Thymus (tissue), 11 donors: ENCODE data around the gene OR2T34. TPM values are rescaled to one million over a fixed set of nuclear protein-coding genes. Genes with fewer than 3 reads are reported as not detected.
"Not testable (repeated sequence)": the region's sequence is repeated elsewhere in the genome, so short reads cannot be mapped to it uniquely, and the experiment has no call there.

Experiments used
- DNase-seq, 9 donors: peaks; one replicate each; pipeline ENCODE4 v3.0.0-alpha.2; 2013; ENCODE audit warnings: low spot score in 9 of 9, low read depth in 6 of 9, missing footprints in 1 of 9
- H3K27ac ChIP-seq, 2 donors: one replicate each; pipeline ENCODE4 v1.5.1; 2013; ENCODE audit warnings: control low read depth in 1 of 2, low read depth in 1 of 2, low read length in 1 of 2, mild to moderate bottlenecking in 1 of 2, moderate library complexity in 1 of 2
- H3K27me3 ChIP-seq, 2 donors: one replicate each; pipeline ENCODE4 v1.5.1; 2013; ENCODE audit warnings: low read length in 1 of 2; ENCODE audit not compliant: control insufficient read depth in 2 of 2, insufficient read depth in 1 of 2
- H3K36me3 ChIP-seq, 2 donors: one replicate each; pipeline ENCODE4 v1.5.1; 2013; ENCODE audit warnings: low read length in 1 of 2, mild to moderate bottlenecking in 1 of 2, moderate library complexity in 1 of 2; ENCODE audit not compliant: control insufficient read depth in 2 of 2, insufficient read depth in 2 of 2
- H3K4me1 ChIP-seq, 2 donors: one replicate each; pipeline ENCODE4 v1.5.1; 2013; ENCODE audit warnings: low read length in 2 of 2; ENCODE audit not compliant: control insufficient read depth in 2 of 2, insufficient read depth in 2 of 2
- H3K4me3 ChIP-seq, 2 donors: one replicate each; pipeline ENCODE4 v1.5.1; 2013; ENCODE audit warnings: low read length in 2 of 2, control low read depth in 1 of 2, mild to moderate bottlenecking in 1 of 2
- H3K9me3 ChIP-seq, 2 donors: one replicate each; pipeline ENCODE4 v1.5.1; 2013; ENCODE audit warnings: low read length in 1 of 2, mild to moderate bottlenecking in 1 of 2; ENCODE audit not compliant: control insufficient read depth in 2 of 2, insufficient read depth in 1 of 2
- whole genome bisulfite sequencing: extraction: QIAGEN DNeasy Blood & Tissue Kit; methylation state at CpG from one replicate; pipeline ENCODE4 v1.1.7; 2013; 5-methylcytosine and 5-hydroxymethylcytosine counted together
- polyA plus RNA-seq: library from polyadenylated mRNA; stranded (reverse); fragments of 200-250 nt; gene quantifications from one replicate; pipeline ENCODE4 v1.2.3, GENCODE V29; 2013
- total RNA-seq: library from RNA; stranded (reverse); fragments of 120-200 nt; gene quantifications from one replicate; pipeline ENCODE4 v1.2.4, GENCODE V29; 2013
- donor health status: healthy.

The OR2T34 gene
- total and polyA plus RNA-seq, 2 donors: 0.02 TPM; not detected in 1

GRCh38 chr1:248597589-248597988, 23.0 kb upstream of the OR2T34 start, which contains the start of gene OR2T10:
Gene OR2T10 (minus strand): TSS chr1:248597700. CDS start chr1:248593768, 3,932 bp downstream.
- Histone ChIP-seq H3K36me3 (no peaks in the 10 kb centered on the region), H3K27ac (no peak within 1 kb of the TSS), H3K4me1 (no peaks in the 10 kb centered on the region), H3K9me3 (no peaks in the 10 kb centered on the region), H3K27me3 (no peaks in the 10 kb centered on the region), H3K4me3 (no peak within 1 kb of the TSS)
- WGBS: 97% methylated on average over 6 of the region's 6 CpGs
- DNase-seq: no peak

- Histone ChIP-seq H3K27me3 (no peaks in the 10 kb centered on the region), H3K4me3 (no peak overlapping the region), H3K4me1 (no peaks in the 10 kb centered on the region), H3K27ac (no peak overlapping the region), H3K36me3 (no peaks in the 10 kb centered on the region), H3K9me3 (no peaks in the 10 kb centered on the region)
- WGBS: 82% methylated on average over 2 of the region's 2 CpGs
- no peak for DNase-seq
Observed at GRCh38 chr1:248596615-248597014, 22.1 kb upstream of the OR2T34 start.

- no peaks in the 10 kb centered on the region for H3K9me3 ChIP-seq
- H3K27me3 ChIP-seq: no peaks in the 10 kb centered on the region
- no peak for DNase-seq
- no peak overlapping the region for H3K27ac ChIP-seq
- no peaks in the 10 kb centered on the region for H3K36me3 ChIP-seq
- no peaks in the 10 kb centered on the region for H3K4me1 ChIP-seq
- H3K4me3 ChIP-seq: no peak overlapping the region
- WGBS: 96% methylated on average over 5 of the region's 5 CpGs
Observed at GRCh38 chr1:248593226-248593625, 18.7 kb upstream of the OR2T34 start.

GRCh38 chr1:248592655-248593054, 18.1 kb upstream of the OR2T34 start:
- Histone ChIP-seq H3K36me3 (no peaks in the 10 kb centered on the region), H3K4me3 (no peak overlapping the region), H3K9me3 (no peaks in the 10 kb centered on the region), H3K4me1 (no peaks in the 10 kb centered on the region), H3K27ac (no peak overlapping the region), H3K27me3 (no peaks in the 10 kb centered on the region)
- no peak for DNase-seq
- WGBS: 91% methylated on average over 1 of the region's 1 CpG

GRCh38 chr1:248590055-248590454, 15.5 kb upstream of the OR2T34 start:
- no peaks in the 10 kb centered on the region for H3K4me1 ChIP-seq
- no peak overlapping the region for H3K4me3 ChIP-seq
- no peaks in the 10 kb centered on the region for H3K9me3 ChIP-seq
- no peaks in the 10 kb centered on the region for H3K27me3 ChIP-seq
- no peaks in the 10 kb centered on the region for H3K36me3 ChIP-seq
- no peak for DNase-seq
- WGBS: 95% methylated on average over 17 of the region's 17 CpGs
- no peak overlapping the region for H3K27ac ChIP-seq

- Histone ChIP-seq H3K4me1 (no peaks in the 10 kb centered on the region), H3K27me3 (no peaks in the 10 kb centered on the region), H3K36me3 (no peaks in the 10 kb centered on the region), H3K27ac (no peak overlapping the region), H3K4me3 (no peak overlapping the region), H3K9me3 (no peaks in the 10 kb centered on the region)
- DNase-seq: no peak
- 84% methylated on average over 3 of the region's 3 CpGs for WGBS
Observed at GRCh38 chr1:248589334-248589733, 14.8 kb upstream of the OR2T34 start.

GRCh38 chr1:248585266-248585665, 10.7 kb upstream of the OR2T34 start:
- DNase-seq: no peak
- Histone ChIP-seq H3K27me3 (no peaks in the 10 kb centered on the region), H3K4me1 (no peaks in the 10 kb centered on the region), H3K27ac (no peak overlapping the region), H3K4me3 (no peak overlapping the region), H3K9me3 (no peaks in the 10 kb centered on the region), H3K36me3 (no peaks in the 10 kb centered on the region)
- 91% methylated on average over 3 of the region's 3 CpGs for WGBS

GRCh38 chr1:248576260-248576980, 1.9 kb upstream of the OR2T34 start:
- H3K27ac ChIP-seq: no peak overlapping the region
- DNase-seq: no peak
- H3K36me3 ChIP-seq: no peaks in the 10 kb centered on the region
- no peaks in the 10 kb centered on the region for H3K4me1 ChIP-seq
- no peak overlapping the region for H3K4me3 ChIP-seq
- no peaks in the 10 kb centered on the region for H3K9me3 ChIP-seq
- WGBS: 93% methylated on average over 9 of the region's 9 CpGs
- H3K27me3 ChIP-seq: no peaks in the 10 kb centered on the region

- H3K36me3 ChIP-seq, H3K4me3 ChIP-seq, H3K27me3 ChIP-seq, H3K4me1 ChIP-seq, H3K27ac ChIP-seq, H3K9me3 ChIP-seq, DNase-seq: not testable (repeated sequence)
- 100% methylated on average over 5 of the region's 8 CpGs for WGBS
Observed at GRCh38 chr1:248573856-248574255, 701 bp downstream of the OR2T34 start.
